Measurements from ENCODE around the gene INTU. TPM values are rescaled to one million over a fixed set of nuclear protein-coding genes. Genes with fewer than 3 reads are reported as not detected.
"Not testable (repeated sequence)": the region's sequence is repeated elsewhere in the genome, so short reads cannot be mapped to it uniquely, and the experiment has no call there.

Gene INTU
- total RNA-seq (2014; rRNA removed; shearing (Covaris generic)), result 1.5 and 2.4 TPM in 2 replicates

- DNase-seq (ENCODE audit: low spot score), result peak; percentile 95
Observed at GRCh38 chr4:127632420-127633403, at the start of gene INTU. INTU (plus strand) TSS chr4:127632957; CDS start chr4:127633035, 78 bp downstream.

- DNase-seq (ENCODE audit: low spot score), result not testable (repeated sequence)
Observed at GRCh38 chr4:127586496-127586895, 46.3 kb upstream of the INTU start.

DNA sequence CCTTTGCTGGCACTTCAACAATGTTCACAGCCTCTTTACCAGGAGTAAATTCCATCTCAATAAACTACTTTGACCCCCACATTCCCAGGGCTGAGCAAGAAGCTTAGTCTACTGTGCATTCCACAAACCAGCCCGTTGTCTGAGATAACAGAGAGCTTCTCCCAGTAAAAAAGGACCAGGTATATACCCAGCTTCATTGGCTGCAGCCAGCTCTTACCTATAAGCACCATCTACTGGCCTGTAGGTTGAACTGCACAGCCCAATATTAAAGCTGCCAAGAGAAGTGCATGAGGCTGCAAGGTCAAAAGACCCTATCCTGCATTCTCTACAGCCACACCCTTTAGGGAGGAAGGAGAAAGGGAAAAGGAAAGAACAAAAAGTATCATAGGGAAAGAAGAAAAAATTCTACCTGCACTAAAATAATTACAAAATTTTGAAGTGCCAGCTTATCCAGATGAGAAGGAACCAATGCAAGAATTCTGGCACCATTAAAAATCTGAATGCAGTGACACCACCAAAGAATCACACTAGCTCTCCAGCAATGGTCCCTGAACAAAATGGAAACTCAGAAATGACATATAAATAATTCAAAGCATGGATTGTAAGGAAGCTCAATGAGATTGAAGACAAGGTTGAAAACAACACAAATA, 45.7 kb upstream of the INTU start:
- peak; percentile 51 for DNase-seq (ENCODE audit: low spot score)

GRCh38 chr4:127589153-127589552, 43.6 kb upstream of the INTU start:
- not testable (repeated sequence) for DNase-seq (ENCODE audit: low spot score)

DNA sequence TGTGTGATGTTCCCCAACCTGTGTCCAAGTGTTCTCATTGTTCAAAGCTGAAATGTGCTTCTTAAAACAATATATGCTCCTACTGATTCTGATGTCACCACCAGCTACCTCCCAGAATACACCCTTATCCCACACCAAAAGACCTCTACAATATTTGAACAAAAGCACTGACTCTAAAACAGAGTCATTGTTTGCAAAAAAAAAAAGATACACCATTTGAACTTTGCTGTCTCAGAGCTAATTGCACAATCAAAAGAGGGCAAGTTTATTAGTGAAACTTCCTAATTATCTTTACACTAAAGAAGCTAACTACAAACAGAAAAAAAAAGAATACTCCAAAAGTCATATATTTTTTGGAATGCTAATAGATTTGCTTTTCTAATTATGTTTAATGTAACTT, 34.1 kb upstream of the INTU start:
- DNase-seq (ENCODE audit: low spot score), result no peak

GRCh38 chr4:127601029-127601428, 31.7 kb upstream of the INTU start:
- DNase-seq (ENCODE audit: low spot score), result no peak

DNA sequence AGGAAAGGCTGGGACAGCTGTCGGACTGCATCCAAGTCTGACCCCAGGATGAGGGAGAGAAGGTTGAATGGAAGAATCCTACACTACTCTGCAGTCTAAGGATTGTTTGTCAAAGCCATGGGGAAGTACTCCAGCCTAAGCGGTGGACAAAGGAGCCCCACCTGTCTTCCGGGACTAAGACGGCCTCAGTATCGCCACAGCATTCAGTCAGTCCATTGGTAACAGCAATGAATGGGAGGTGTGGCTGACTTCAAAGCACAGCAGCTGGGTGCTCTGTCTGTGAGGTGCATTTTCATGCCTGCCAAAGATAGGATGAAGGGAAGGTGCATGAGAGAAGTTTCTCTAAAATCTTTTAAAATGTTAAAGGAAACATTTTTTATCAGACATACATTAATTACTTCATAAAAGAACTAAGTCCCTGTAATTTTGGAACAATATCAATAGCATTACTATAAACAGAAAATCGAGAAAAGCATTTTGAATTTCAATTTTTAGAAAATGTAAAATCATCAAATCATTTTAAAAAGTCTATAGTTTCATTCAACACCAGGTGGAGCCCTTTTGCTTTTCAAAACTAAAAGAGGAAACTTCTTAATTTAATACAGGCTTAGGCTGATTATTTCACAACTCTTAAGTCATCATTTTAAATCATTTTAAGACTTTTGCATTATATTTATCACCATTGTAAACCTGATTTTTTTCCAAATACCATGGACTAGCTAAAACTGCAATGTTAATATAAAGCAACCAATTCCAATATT, 27.6 kb upstream of the INTU start:
- peak; percentile 47 for DNase-seq (ENCODE audit: low spot score)

DNA sequence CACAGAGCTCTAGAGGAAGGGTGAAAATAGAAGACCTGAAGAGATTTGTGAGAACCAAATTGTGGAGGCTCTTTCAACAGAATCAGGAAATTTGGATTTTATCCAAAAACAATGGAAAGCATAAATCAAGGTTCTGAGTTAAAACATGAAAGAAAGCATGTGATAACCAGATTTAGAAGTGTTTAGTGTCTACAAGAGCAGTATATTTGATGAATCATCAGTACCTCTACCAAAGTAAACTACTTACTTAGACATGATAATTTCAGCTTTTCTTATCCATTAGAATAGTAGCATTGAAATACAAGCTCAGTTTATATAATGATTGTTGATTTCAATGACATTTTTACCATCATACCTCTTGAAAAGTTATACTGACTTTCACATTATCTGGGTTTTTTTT, 25.9 kb upstream of the INTU start:
- DNase-seq (ENCODE audit: low spot score), result no peak

DNA sequence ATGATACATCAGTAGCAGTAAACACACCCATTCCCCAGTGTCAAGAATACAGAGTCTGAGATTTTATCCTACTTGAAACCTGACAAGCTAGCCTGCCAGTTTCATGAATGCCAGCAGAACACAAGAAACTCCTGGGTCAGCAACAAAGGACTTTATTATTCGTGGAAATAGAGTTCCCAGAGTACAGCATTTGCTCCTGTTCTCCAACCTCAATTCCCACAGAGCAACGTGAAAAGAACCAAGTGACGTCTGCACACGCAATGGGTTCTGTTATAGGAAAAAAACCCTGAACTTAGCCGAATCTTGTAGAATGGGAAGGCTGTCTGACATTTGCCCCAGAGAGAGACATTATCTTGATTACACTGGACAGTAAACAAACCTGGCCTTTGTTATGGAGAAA, 23.3 kb upstream of the INTU start:
- no peak for DNase-seq (ENCODE audit: low spot score)

- DNase-seq (ENCODE audit: low spot score), result no peak
Observed at GRCh38 chr4:127610488-127610887, 22.3 kb upstream of the INTU start.

- DNase-seq (ENCODE audit: low spot score), result no peak
Observed at GRCh38 chr4:127616898-127617297, 15.9 kb upstream of the INTU start.

DNA sequence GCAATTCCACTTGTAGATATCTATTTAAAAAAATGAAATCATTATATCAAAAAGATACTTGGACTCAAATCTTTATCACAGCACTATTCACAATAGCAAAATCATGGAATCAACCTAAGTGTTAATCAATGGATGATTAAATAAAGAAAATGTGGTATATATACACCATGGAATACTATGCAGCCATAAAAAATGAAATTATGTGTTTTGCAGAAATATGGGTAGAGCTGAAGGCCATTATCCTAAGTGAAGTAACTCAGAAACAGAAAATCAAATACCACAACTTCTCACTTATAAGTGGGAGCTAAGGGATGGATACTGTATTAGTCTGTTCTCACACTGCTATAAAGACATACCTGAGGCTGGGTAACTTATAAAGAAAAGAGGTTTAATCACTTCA, 14.3 kb upstream of the INTU start:
- no peak for DNase-seq (ENCODE audit: low spot score)

- DNase-seq (ENCODE audit: low spot score), result no peak
Observed at GRCh38 chr4:127622621-127622920, 10.2 kb upstream of the INTU start.

- no peak for DNase-seq (ENCODE audit: low spot score)
Observed at GRCh38 chr4:127622921-127623796, 9.6 kb upstream of the INTU start.

DNA sequence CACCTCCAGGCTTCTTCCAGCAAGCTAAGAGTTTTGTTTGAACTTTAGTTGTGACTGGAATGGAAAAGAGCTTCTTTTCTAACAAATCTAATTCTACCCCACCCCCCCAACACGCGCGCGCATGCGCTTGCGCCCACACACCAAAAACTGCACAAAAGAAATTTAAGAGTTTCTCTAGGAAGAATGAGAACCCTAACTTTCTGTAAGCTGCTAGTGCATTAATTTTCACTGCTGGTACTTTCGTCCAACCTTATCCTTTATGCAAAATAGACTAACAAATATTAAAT, 9.0 kb upstream of the INTU start:
- no peak for DNase-seq (ENCODE audit: low spot score)

GRCh38 chr4:127624173-127624572, 8.6 kb upstream of the INTU start:
- DNase-seq (ENCODE audit: low spot score), result no peak

- DNase-seq (ENCODE audit: low spot score), result no peak
Observed at GRCh38 chr4:127629371-127629770, 3.4 kb upstream of the INTU start.

DNA sequence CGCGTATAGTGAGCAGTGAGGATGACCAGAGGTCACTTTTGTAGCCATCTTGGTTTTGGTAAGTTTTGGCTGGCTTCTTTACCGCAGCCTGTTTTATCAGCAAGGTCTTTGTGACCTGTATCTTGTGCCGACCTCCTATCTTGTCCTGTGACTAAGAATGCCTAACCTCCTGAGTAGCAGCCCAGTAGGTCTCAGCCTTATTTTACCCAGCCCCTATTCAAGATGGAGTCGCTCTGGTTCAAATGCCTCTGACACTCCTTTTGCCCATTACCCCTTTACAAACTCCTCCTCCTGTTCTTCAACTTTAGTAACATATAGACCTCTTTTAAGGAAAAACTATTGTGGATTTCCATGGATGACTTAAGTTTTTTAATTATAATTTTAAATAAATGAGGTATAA, 2.6 kb upstream of the INTU start:
- no peak for DNase-seq (ENCODE audit: low spot score)

DNA sequence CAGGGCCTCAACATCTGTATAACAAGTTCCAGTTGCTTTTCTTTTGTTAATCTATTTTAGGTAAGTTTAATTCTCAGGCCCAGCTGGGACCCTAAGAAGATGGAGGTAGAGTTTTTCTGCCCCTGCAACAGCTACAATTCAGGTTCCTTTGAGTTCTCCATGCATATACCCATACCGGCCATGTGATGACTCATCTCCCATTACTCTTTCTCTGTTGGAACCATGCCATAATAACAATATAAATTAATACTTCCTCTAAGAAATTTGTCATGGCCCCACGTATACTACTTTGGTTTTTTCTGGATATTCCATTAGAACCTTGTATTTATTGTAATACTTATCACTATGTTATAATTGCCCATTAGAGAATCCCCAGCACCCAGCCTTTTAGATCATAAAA, 1.3 kb upstream of the INTU start:
- peak; percentile 38 for DNase-seq (ENCODE audit: low spot score)

GRCh38 chr4:127634181-127634580, 1.4 kb downstream of the INTU start:
- DNase-seq (ENCODE audit: low spot score), result no peak

GRCh38 chr4:127641524-127641923, 8.8 kb downstream of the INTU start:
- no peak for DNase-seq (ENCODE audit: low spot score)

Data from HT-29 (cell line).